H1 (cell line): Measurements from ENCODE around the gene RMDN2. TPM values are rescaled to one million over a fixed set of nuclear protein-coding genes. Genes with fewer than 3 reads are reported as not detected.

Experiments
- CTCF ChIA-PET: fragments of 300-600 bp; sonication (Branson Sonifier 250); formaldehyde crosslinking; loops from one replicate; lab custom pipeline; 2021; ENCODE audit not compliant: partially characterized antibody; lab: Charles Lee
- POLR2A ChIA-PET: fragments of 300-600 bp; sonication (Branson Sonifier 250); formaldehyde crosslinking; loops from one replicate; lab custom pipeline; 2021; ENCODE audit warnings: inconsistent platforms; ENCODE audit not compliant: partially characterized antibody; lab: Charles Lee
- DNase-seq, 2 experiments: peaks; one replicate each; pipeline versions ENCODE4 v3.0.0 to v3.0.0-alpha.2; 2010 to 2022; ENCODE audit warnings: low spot score in 2 of 2, low read depth in 1 of 2, mixed read lengths in 1 of 2
- FAIRE-seq: peaks from 2 replicates; lab custom pipeline; 2011; peaks lifted over from hg19 to GRCh38; lab: Jason Lieb, UNC
- H2AFZ ChIP-seq: 2 replicates; pipeline ENCODE4 v1.8.1; 2012; ENCODE audit warnings: low read length, inconsistent platforms
- H2AK5ac ChIP-seq: 2 replicates; pipeline ENCODE4 v1.6.1; 2013; ENCODE audit warnings: low read depth, low read length
- H2BK120ac ChIP-seq: replicated peaks from 2 replicates; pipeline ENCODE3; 2013; ENCODE audit warnings: low read depth, low read length, inconsistent platforms
- H2BK12ac ChIP-seq: 2 replicates; pipeline ENCODE4 v1.6.1; 2013; ENCODE audit warnings: low read depth, low read length
- H2BK15ac ChIP-seq: 2 replicates; pipeline ENCODE4 v1.6.1; 2013; ENCODE audit warnings: low read length
- H2BK20ac ChIP-seq: 2 replicates; pipeline ENCODE4 v1.6.1; 2013; ENCODE audit warnings: low read length
- H2BK5ac ChIP-seq: 2 replicates; pipeline ENCODE4 v1.6.1; 2013; ENCODE audit warnings: low read depth, low read length
- H3K14ac ChIP-seq: 2 replicates; pipeline ENCODE4 v1.6.1; 2013; ENCODE audit warnings: inconsistent platforms; ENCODE audit not compliant: insufficient read length
- H3K18ac ChIP-seq: 2 replicates; pipeline ENCODE4 v1.6.1; 2013; ENCODE audit warnings: low read length; ENCODE audit errors: extremely low read depth
- H3K23ac ChIP-seq: 2 replicates; pipeline ENCODE4 v1.6.1; 2013; ENCODE audit warnings: inconsistent platforms; ENCODE audit not compliant: insufficient read length
- H3K23me2 ChIP-seq: 2 replicates; pipeline ENCODE4 v1.6.1; 2013; ENCODE audit warnings: low read depth, low read length
- H3K27ac ChIP-seq: 2 replicates; pipeline ENCODE4 v1.6.1; 2011; ENCODE audit warnings: low read depth, low read length, inconsistent platforms
- H3K27me3 ChIP-seq, 4 experiments: replicated peaks in 1 of 4; 1 replicate in 1 of 4; 2 replicates in 3 of 4; pipeline versions ENCODE4 v1.6.1 to v1.8.1; 2011 to 2013; ENCODE audit warnings: low read length in 3 of 4, mild to moderate bottlenecking in 3 of 4, inconsistent platforms in 2 of 4, mixed read lengths in 2 of 4, moderate library complexity in 1 of 4; ENCODE audit not compliant: control insufficient read depth in 3 of 4, insufficient read depth in 3 of 4; ENCODE audit errors: extremely low read depth in 1 of 4
- H3K36me3 ChIP-seq, 4 experiments: 2 replicates each; pipeline versions ENCODE4 v1.6.1 to v1.8.1; 2011 to 2013; ENCODE audit warnings: mild to moderate bottlenecking in 4 of 4, low read length in 3 of 4, moderate library complexity in 2 of 4, control low read depth in 1 of 4, inconsistent platforms in 1 of 4; ENCODE audit not compliant: insufficient read depth in 4 of 4, control insufficient read depth in 2 of 4
- H3K4ac ChIP-seq: replicated peaks from 2 replicates; pipeline ENCODE3; 2013; ENCODE audit warnings: low read length, low read depth, mixed read lengths, inconsistent platforms; ENCODE audit not compliant: insufficient read length
- H3K4me1 ChIP-seq, 4 experiments: replicated peaks in 1 of 4; 1 replicate in 1 of 4; 2 replicates in 3 of 4; pipeline versions ENCODE4 v1.6.1 to v1.8.1; 2011 to 2013; ENCODE audit warnings: low read length in 3 of 4, inconsistent platforms in 2 of 4, mixed read lengths in 1 of 4; ENCODE audit not compliant: insufficient read depth in 4 of 4, control insufficient read depth in 3 of 4
- H3K4me2 ChIP-seq, 2 experiments: 2 replicates each; pipeline versions ENCODE4 v1.6.1 to v1.8.1; 2011 to 2013; ENCODE audit warnings: low read depth in 2 of 2, low read length in 2 of 2, control low read depth in 1 of 2, inconsistent platforms in 1 of 2, mild to moderate bottlenecking in 1 of 2; ENCODE audit not compliant: insufficient read depth in 1 of 2
- H3K4me3 ChIP-seq, 4 experiments: fragments of 200-600, 300-600 bp in 1 of 4; sonication (generic), shearing (Covaris generic), sonication (Bioruptor Twin) in 1 of 4; 2 replicates each; pipeline versions ENCODE4 v1.5.1 to v1.8.1; 2011 to 2016; ENCODE audit warnings: low read length in 4 of 4, low read depth in 3 of 4, control low read depth in 2 of 4, inconsistent platforms in 2 of 4, mild to moderate bottlenecking in 2 of 4, mixed read lengths in 1 of 4, moderate library complexity in 1 of 4; ENCODE audit not compliant: insufficient read depth in 2 of 4; ENCODE audit errors: extremely low read depth in 1 of 4
- H3K56ac ChIP-seq: replicated peaks from 2 replicates; pipeline ENCODE3; 2013; ENCODE audit warnings: low read depth, mild to moderate bottlenecking, mixed read lengths, low read length, inconsistent platforms; ENCODE audit not compliant: insufficient read length
- H3K79me1 ChIP-seq: 2 replicates; pipeline ENCODE4 v1.6.1; 2013; ENCODE audit warnings: low read depth, low read length, control low read depth
- H3K79me2 ChIP-seq, 2 experiments: 2 replicates each; pipeline versions ENCODE4 v1.6.1 to v1.8.1; 2012 to 2013; ENCODE audit warnings: low read length in 2 of 2, mild to moderate bottlenecking in 2 of 2, inconsistent platforms in 1 of 2; ENCODE audit not compliant: insufficient read depth in 2 of 2, control insufficient read depth in 1 of 2
- H3K9ac ChIP-seq, 4 experiments: replicated peaks in 1 of 4; 1 replicate in 1 of 4; 2 replicates in 3 of 4; pipeline versions ENCODE4 v1.6.1 to v1.8.1; 2011 to 2013; ENCODE audit warnings: low read depth in 3 of 4, low read length in 3 of 4, control low read depth in 2 of 4, mild to moderate bottlenecking in 2 of 4, moderate library complexity in 2 of 4, inconsistent platforms in 1 of 4; ENCODE audit errors: extremely low read depth in 1 of 4
- H3K9me3 ChIP-seq, 2 experiments: 2 replicates each; pipeline versions ENCODE4 v1.6.1 to v1.8.1; 2012 to 2013; ENCODE audit warnings: mild to moderate bottlenecking in 2 of 2, moderate library complexity in 2 of 2, control low read depth in 1 of 2, inconsistent platforms in 1 of 2, low read depth in 1 of 2, low read length in 1 of 2, mixed read lengths in 1 of 2; ENCODE audit not compliant: insufficient read depth in 2 of 2
- H4K20me1 ChIP-seq, 2 experiments: replicated peaks in 1 of 2; 2 replicates each; pipeline versions ENCODE3 to v1.8.1; 2011 to 2013; ENCODE audit warnings: inconsistent platforms in 2 of 2, low read length in 2 of 2, mild to moderate bottlenecking in 1 of 2; ENCODE audit not compliant: insufficient read depth in 2 of 2, control insufficient read depth in 1 of 2
- H4K5ac ChIP-seq: 2 replicates; pipeline ENCODE4 v1.6.1; 2013; ENCODE audit warnings: low read length, low read depth, mixed read lengths, inconsistent platforms; ENCODE audit not compliant: insufficient read length
- H4K8ac ChIP-seq: 2 replicates; pipeline ENCODE4 v1.8.0; 2013; ENCODE audit warnings: mild to moderate bottlenecking, moderate library complexity, low read length, inconsistent platforms; ENCODE audit not compliant: insufficient read depth; ENCODE audit errors: extremely low read depth
- H4K91ac ChIP-seq: replicated peaks from 2 replicates; pipeline ENCODE3; 2013; ENCODE audit warnings: low read length, mixed read lengths, inconsistent platforms; ENCODE audit not compliant: insufficient read length
- CBX5 ChIP-seq: fragments of 300-800, 300-1000 bp; sonication (generic); IDR thresholded peaks from 2 replicates; pipeline ENCODE4 v1.7.1; 2016; ENCODE audit warnings: antibody characterized with exemption, low read length, low read depth
- CEBPB ChIP-seq: IDR thresholded peaks from 2 replicates; pipeline ENCODE4 v1.6.1; 2012; ENCODE audit warnings: low read depth, low read length
- EP300 ChIP-seq, 2 experiments: IDR thresholded peaks; 1 replicate in 1 of 2; 2 replicates in 1 of 2; pipeline ENCODE4 v1.6.1; 2011 to 2012; ENCODE audit warnings: low read depth in 2 of 2, low read length in 2 of 2, mild to moderate bottlenecking in 2 of 2, borderline replicate concordance in 1 of 2, inconsistent platforms in 1 of 2, moderate library complexity in 1 of 2
- POLR2A ChIP-seq, 2 experiments: IDR thresholded peaks; 1 replicate in 1 of 2; 2 replicates in 1 of 2; pipeline ENCODE4 v1.6.1; 2011; ENCODE audit warnings: low read depth in 2 of 2, low read length in 2 of 2, mild to moderate bottlenecking in 2 of 2; ENCODE audit errors: control extremely low read depth in 1 of 2
- SP1 ChIP-seq: IDR thresholded peaks from 2 replicates; pipeline ENCODE4 v1.6.1; 2011; ENCODE audit warnings: low read depth, low read length
- TAF7 ChIP-seq: optimal IDR thresholded peaks from 2 replicates; pipeline ENCODE3; 2011; ENCODE audit warnings: low read depth, mild to moderate bottlenecking, inconsistent platforms, low read length, moderate library complexity, borderline replicate concordance
- WGBS, 2 experiments: shearing (Covaris generic) in 1 of 2; methylation state at CpG; one replicate each; pipeline versions ENCODE4 v1.1.6 to v1.1.7; 2013 to 2015; ENCODE audit warnings: low lambda C conversion rate in 2 of 2, mixed read lengths in 2 of 2, inconsistent platforms in 1 of 2, low coverage in 1 of 2, missing lambda C conversion rate in 1 of 2; ENCODE audit not compliant: insufficient replicate concordance in 2 of 2, insufficient coverage in 1 of 2, insufficient read length in 1 of 2; ENCODE audit errors: extremely low coverage in 1 of 2, missing lambda C conversion rate in 1 of 2; 5-methylcytosine and 5-hydroxymethylcytosine counted together
- polyA plus RNA-seq, 7 experiments: library from polyadenylated mRNA; depleted of rRNA in 3 of 7; stranded (reverse) in 5 of 7; unstranded in 2 of 7; fragments of >200 nt in 5 of 7; fragments of 200-250 nt in 2 of 7; gene quantifications; 1 replicate in 5 of 7; 2 replicates in 1 of 7; 4 replicates in 1 of 7; pipeline versions ENCODE4 v1.2.1 to v1.2.3, GENCODE V29; 2011 to 2013; ENCODE audit warnings: missing spikeins in 2 of 7, mixed read lengths in 2 of 7
- total RNA-seq: library from RNA; stranded (reverse); fragmentation: NEBNext Ultra II Directional; extraction: Animal tissue kit (Norgen Biotek cat#: 25700); gene quantifications from 2 replicates; pipeline ENCODE4 v1.2.1, GENCODE V29; 2021

Gene RMDN2
- total and polyA plus RNA-seq, 2 of the 8 experiments (the other 6 are each of a cell fraction or from before 2014, with no cell fraction given): 0.53 to 3.0 TPM

GRCh38 chr2:37987098-37987775 is 62.1 kb downstream of the RMDN2 start:
- Histone ChIP-seq H2AK5ac (no peak overlapping the region), H3K79me1 (no peaks in the 10 kb centered on the region), H2BK15ac (no peak overlapping the region), H2AFZ (no peak overlapping the region), H3K9ac (no peak overlapping the region), H2BK12ac (no peak overlapping the region), H3K79me2 (no peaks in the 10 kb centered on the region), H2BK20ac (no peak overlapping the region), H3K4me1 (peaks cover 0 to 2% (median 0%) of the 10 kb centered on the region in 4 experiments; a peak in 1 of 7 replicates), H4K8ac (no peak overlapping the region), H3K9me3 (no peaks in the 10 kb centered on the region), H3K4me3 (no peak overlapping the region), H4K91ac (no peak overlapping the region), H3K23ac (no peak overlapping the region), H3K27ac (no peak overlapping the region), H2BK5ac (no peak overlapping the region), H3K4me2 (no peak overlapping the region), H3K23me2 (no peaks in the 10 kb centered on the region), H3K14ac (no peak overlapping the region), H3K4ac (no peak overlapping the region), H3K36me3 (no peaks in the 10 kb centered on the region), H3K56ac (no peak overlapping the region), H4K20me1 (no peaks in the 10 kb centered on the region), H3K18ac (no peak overlapping the region), H4K5ac (no peak overlapping the region), H3K27me3 (peaks cover 0 to 2% (median 0%) of the 10 kb centered on the region in 4 experiments; a peak in 1 of 7 replicates), H2BK120ac (no peak overlapping the region)
- POLR2A ChIA-PET: no interaction called here
- DNase-seq (no peak), FAIRE-seq (no peak)
- CTCF ChIA-PET: interaction anchor here (1.4 kb wide), 2 partner anchors 128 to 250 kb away, joined by 3 read pairs; no protein-coding TSS in a partner anchor
- 87% methylated on average over 4 of the region's 4 CpGs; no CpG with 5 or more reads in 1 of the 2 experiments for WGBS, 2 experiments
- TF ChIP-seq CBX5 (no peak), CEBPB (no peak), TAF7 (no peak), EP300 (IDR thresholded peaks at IDR 0.05; ENCODE audit: borderline replicate concordance in 1 of 2, low read depth in 2 of 2, low read length in 2 of 2) (no peak), POLR2A (IDR thresholded peaks at IDR 0.05; ENCODE audit: control extremely low read depth in 1 of 2, low read depth in 2 of 2, low read length in 2 of 2) (no peak), SP1 (no peak)
